CD14-positive monocyte (primary cell): ENCODE results near the gene PPM1M. TPM values are rescaled to one million over a fixed set of nuclear protein-coding genes. Genes with fewer than 3 reads are reported as not detected.

Source experiments
- DNase-seq, 3 donors: peaks; one replicate each; pipeline ENCODE4 v3.0.0-alpha.2; 2011 to 2022
- H2AFZ ChIP-seq: 2 replicates; pipeline ENCODE4 v1.6.0; 2012; ENCODE audit warnings: mild to moderate bottlenecking, low read depth, low read length, inconsistent platforms; ENCODE audit not compliant: insufficient read depth, poor library complexity, severe bottlenecking
- H3K27ac ChIP-seq, 2 donors: 1 replicate in 1 of 2; 2 replicates in 1 of 2; pipeline ENCODE4 v1.5.1; 2012 to 2013; ENCODE audit warnings: low read length in 2 of 2, control low read depth in 1 of 2, inconsistent platforms in 1 of 2, low read depth in 1 of 2, mild to moderate bottlenecking in 1 of 2
- H3K27me3 ChIP-seq, 2 donors: one replicate each; pipeline versions ENCODE4 v1.6.0 to v1.6.1; 2011 to 2013; ENCODE audit warnings: low read length in 2 of 2; ENCODE audit not compliant: control insufficient read depth in 2 of 2, insufficient read depth in 2 of 2
- H3K36me3 ChIP-seq, 2 donors: replicated peaks in 1 of 2; 1 replicate in 1 of 2; 2 replicates in 1 of 2; pipeline versions ENCODE4 v1.5.1 to v1.6.1; 2012 to 2013; ENCODE audit warnings: low read length in 2 of 2, control low read depth in 1 of 2, inconsistent platforms in 1 of 2, mild to moderate bottlenecking in 1 of 2; ENCODE audit not compliant: insufficient read depth in 2 of 2, control insufficient read depth in 1 of 2
- H3K4me1 ChIP-seq, 2 donors: 1 replicate in 1 of 2; 2 replicates in 1 of 2; pipeline versions ENCODE4 v1.5.1 to v1.6.1; 2012 to 2013; ENCODE audit warnings: low read length in 2 of 2, control low read depth in 1 of 2, inconsistent platforms in 1 of 2, mild to moderate bottlenecking in 1 of 2, moderate library complexity in 1 of 2; ENCODE audit not compliant: insufficient read depth in 2 of 2, control insufficient read depth in 1 of 2
- H3K4me2 ChIP-seq: replicated peaks from 2 replicates; pipeline ENCODE3; 2012; ENCODE audit warnings: low read length, moderate library complexity, mild to moderate bottlenecking; ENCODE audit not compliant: poor library complexity, severe bottlenecking; ENCODE audit errors: extremely low read depth
- H3K4me3 ChIP-seq, 3 experiments: fragments of 200-600 bp in 1 of 3; sonication (generic) in 1 of 3; replicated peaks in 1 of 3; 1 replicate in 2 of 3; 2 replicates in 1 of 3; pipeline ENCODE4 v1.5.1; 2011 to 2013; ENCODE audit warnings: low read length in 3 of 3, mild to moderate bottlenecking in 3 of 3, control low read depth in 2 of 3, low read depth in 2 of 3, inconsistent platforms in 1 of 3, moderate library complexity in 1 of 3
- H3K79me2 ChIP-seq: 2 replicates; pipeline ENCODE4 v1.6.0; 2012; ENCODE audit warnings: mild to moderate bottlenecking, control low read depth, inconsistent platforms, low read length, moderate library complexity; ENCODE audit not compliant: insufficient read depth
- H3K9ac ChIP-seq: 2 replicates; pipeline ENCODE4 v1.6.0; 2017; ENCODE audit warnings: low read length, mild to moderate bottlenecking; ENCODE audit not compliant: insufficient read depth, poor library complexity, severe bottlenecking
- H3K9me3 ChIP-seq, 2 donors: replicated peaks in 1 of 2; 1 replicate in 1 of 2; 2 replicates in 1 of 2; pipeline versions ENCODE4 v1.5.1 to v1.6.1; 2012 to 2013; ENCODE audit warnings: low read length in 2 of 2, control low read depth in 1 of 2; ENCODE audit not compliant: control insufficient read depth in 1 of 2, insufficient read depth in 1 of 2
- H4K20me1 ChIP-seq: 2 replicates; pipeline ENCODE4 v1.6.0; 2012; ENCODE audit warnings: mild to moderate bottlenecking, low read length, control low read depth, moderate library complexity; ENCODE audit not compliant: insufficient read depth
- H3K27ac Mint-ChIP-seq, 7 donors: one replicate each; pipeline ENCODE4 v1.8.0; 2020; ENCODE audit warnings: mild to moderate bottlenecking in 7 of 7, mixed read lengths in 7 of 7, moderate library complexity in 6 of 7, inconsistent platforms in 2 of 7
- H3K27me3 Mint-ChIP-seq, 3 donors: one replicate each; pipeline ENCODE4 v1.8.0; 2021 to 2022; ENCODE audit warnings: low read depth in 3 of 3, mild to moderate bottlenecking in 3 of 3, mixed read lengths in 3 of 3, moderate library complexity in 3 of 3, inconsistent platforms in 1 of 3
- H3K36me3 Mint-ChIP-seq, 2 donors: one replicate each; pipeline ENCODE4 v1.8.0; 2020; ENCODE audit warnings: mixed read lengths in 2 of 2, inconsistent platforms in 1 of 2, mild to moderate bottlenecking in 1 of 2
- H3K4me1 Mint-ChIP-seq: one replicate; pipeline ENCODE4 v1.8.0; 2020; ENCODE audit warnings: mild to moderate bottlenecking, mixed read lengths
- H3K4me3 Mint-ChIP-seq, 2 donors: one replicate each; pipeline ENCODE4 v1.8.0; 2020; ENCODE audit warnings: mild to moderate bottlenecking in 2 of 2, mixed read lengths in 2 of 2, moderate library complexity in 1 of 2
- H3K9me3 Mint-ChIP-seq, 7 donors: one replicate each; pipeline ENCODE4 v1.8.0; 2020 to 2022; ENCODE audit warnings: mixed read lengths in 7 of 7, mild to moderate bottlenecking in 6 of 7, moderate library complexity in 6 of 7, inconsistent platforms in 2 of 7
- CTCF ChIP-seq: fragments of 200-600 bp; IDR thresholded peaks from one replicate; pipeline ENCODE4 v1.8.0; 2022; ENCODE audit warnings: antibody characterized with exemption, mild to moderate bottlenecking
- WGBS: methylation state at CpG from one replicate; pipeline ENCODE4 v1.1.5; 2013; ENCODE audit warnings: missing lambda C conversion rate; ENCODE audit not compliant: insufficient coverage; 5-methylcytosine and 5-hydroxymethylcytosine counted together
- intact Hi-C, 2 donors: fragments of 100-400 bp; cut with micrococcal nuclease; formaldehyde crosslinking; loops; one replicate each; pipeline versions ENCODE4 v1.15.0 to v1.15.1; 2023
- polyA plus RNA-seq, 3 donors: library from polyadenylated mRNA; depleted of rRNA in 1 of 3; unstranded in 2 of 3; stranded (reverse) in 1 of 3; fragments of 300-500 nt in 2 of 3; fragments of >200 nt in 1 of 3; fragmentation: Illumina TruSeq in 2 of 3; gene quantifications; 1 replicate in 2 of 3; 2 replicates in 1 of 3; pipeline ENCODE4 v1.2.3, GENCODE V29; 2012 to 2021

The PPM1M gene
- polyA plus RNA-seq, 3 donors, result 92.8 to 144 (median 120) TPM

GRCh38 chr3:52280050-52280461 lies 34.5 kb downstream of the PPM1M start:
- Histone ChIP-seq H3K27me3 (no peaks in the 10 kb centered on the region), H3K4me1 (peaks cover 23 to 36% of the 10 kb centered on the region in 2 donors), H3K4me3 (no peak overlapping the region), H2AFZ (no peak overlapping the region), H3K9ac (no peak overlapping the region), H3K79me2 (peaks cover 45% of the 10 kb centered on the region), H3K9me3 (no peaks in the 10 kb centered on the region), H3K4me2 (no peak overlapping the region), H3K27ac (no peak overlapping the region), H4K20me1 (peaks cover 25% of the 10 kb centered on the region), H3K36me3 (peaks cover 0 to 9% of the 10 kb centered on the region in 2 donors)
- Mint-ChIP-seq H3K4me1 (peaks cover 39% of the 10 kb centered on the region), H3K27me3 (peaks cover 0 to 5% (median 0%) of the 10 kb centered on the region in 3 donors), H3K9me3 (no peaks in the 10 kb centered on the region), H3K4me3 (no peak overlapping the region), H3K36me3 (peaks cover 4 to 20% of the 10 kb centered on the region in 2 donors), H3K27ac (no peak overlapping the region)
- no peak for TF ChIP-seq CTCF
- WGBS, result 85% methylated on average over 4 of the region's 6 CpGs
- no peak for DNase-seq
- intact Hi-C loops, result loop anchor here in 1 of 2 donors (10.0 kb wide), 1 partner anchor 125 kb away; no protein-coding TSS in a partner anchor

- 17% methylated on average over 7 of the region's 8 CpGs for WGBS
Observed at GRCh38 chr3:52281981-52282801, 36.6 kb downstream of the PPM1M start.

More at GRCh38 chr3:52281981-52282801, 36.6 kb downstream of the PPM1M start:
- no peak overlapping the region for H3K4me2 ChIP-seq
- no peak for TF ChIP-seq CTCF
- H4K20me1 ChIP-seq, result peaks cover 5% of the 10 kb centered on the region
- Mint-ChIP-seq H3K36me3 (peaks cover 3 to 4% of the 10 kb centered on the region in 2 donors), H3K27me3 (peaks cover 0 to 5% (median 0%) of the 10 kb centered on the region in 3 donors), H3K4me3 (no peak overlapping the region), H3K4me1 (peaks cover 25% of the 10 kb centered on the region), H3K9me3 (no peaks in the 10 kb centered on the region), H3K27ac (peak overlapping the region in 2 of 7 donors; percentile 50 to 89)
- H3K9me3 ChIP-seq, result no peaks in the 10 kb centered on the region
- H3K79me2 ChIP-seq, result peaks cover 32% of the 10 kb centered on the region
- H2AFZ ChIP-seq, result no peak overlapping the region
- intact Hi-C loops, result loop anchor here in 1 of 2 donors (10.0 kb wide), 1 partner anchor 123 kb away; no protein-coding TSS in a partner anchor
- no peaks in the 10 kb centered on the region for H3K36me3 ChIP-seq
- no peak overlapping the region for H3K9ac ChIP-seq
- no peak overlapping the region for H3K4me3 ChIP-seq
- peak in 1 of 3 donors; percentile 31 for DNase-seq
- H3K27ac ChIP-seq, result no peak overlapping the region
- peaks cover 14 to 24% of the 10 kb centered on the region in 2 donors for H3K4me1 ChIP-seq
- H3K27me3 ChIP-seq, result no peaks in the 10 kb centered on the region
